Right kidney (tissue), 1 donor: ENCODE measurements around the gene ERP27.

Source experiments
- DNase-seq: peaks from one replicate; pipeline ENCODE4 v3.0.0-alpha.2; 2016

The ERP27 gene

DNA sequence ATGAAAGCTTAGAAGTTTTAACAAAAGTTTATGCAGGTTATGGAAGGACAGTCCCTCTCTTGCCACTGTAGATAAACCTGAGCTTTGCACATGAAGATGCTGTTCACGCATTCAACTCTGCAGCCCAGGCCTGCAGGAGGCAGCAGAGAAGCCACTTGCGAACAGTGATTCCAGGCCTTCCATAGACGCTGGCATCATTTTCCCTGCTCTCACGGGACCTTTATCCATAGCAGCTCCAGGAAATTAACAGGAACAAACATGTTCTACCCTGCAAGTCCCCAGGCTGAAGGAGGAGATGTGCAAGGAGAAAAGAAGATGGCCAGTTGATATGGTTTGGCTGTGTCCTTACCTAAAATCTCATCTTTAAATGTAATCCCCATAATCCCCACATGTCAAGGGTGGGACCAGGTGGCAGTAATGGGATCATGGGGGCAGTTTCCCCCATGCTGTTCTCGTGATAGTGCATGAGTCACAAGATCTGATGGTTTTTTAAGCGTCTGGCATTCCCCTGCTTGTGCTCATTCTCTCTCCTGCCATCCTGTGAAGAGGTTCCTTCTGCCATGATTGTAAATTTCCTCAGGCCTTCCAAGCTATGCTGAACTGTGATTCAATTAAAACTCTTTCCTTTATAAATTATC lies 2.0 kb downstream of the ERP27 start:
- no peak for DNase-seq

DNA sequence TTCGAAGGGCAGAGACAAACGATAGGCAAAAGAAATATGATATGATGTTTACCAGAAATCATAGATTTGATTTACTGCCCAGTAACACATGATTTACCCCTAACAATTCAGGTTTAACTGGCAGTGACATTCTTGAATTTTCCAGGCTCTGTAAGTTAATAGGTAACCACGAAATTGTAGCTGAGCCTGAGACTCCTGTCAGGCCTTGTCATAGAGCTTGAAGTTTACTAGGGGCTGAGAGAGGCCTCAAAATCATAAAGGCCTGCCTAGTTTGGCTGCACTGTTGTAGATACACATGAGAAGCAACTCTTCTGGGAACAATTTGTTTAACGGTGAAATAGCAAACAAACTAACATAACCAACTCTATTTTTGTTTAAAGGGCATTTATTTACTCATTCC lies 3.3 kb downstream of the ERP27 start:
- peak; percentile 31 for DNase-seq

DNA sequence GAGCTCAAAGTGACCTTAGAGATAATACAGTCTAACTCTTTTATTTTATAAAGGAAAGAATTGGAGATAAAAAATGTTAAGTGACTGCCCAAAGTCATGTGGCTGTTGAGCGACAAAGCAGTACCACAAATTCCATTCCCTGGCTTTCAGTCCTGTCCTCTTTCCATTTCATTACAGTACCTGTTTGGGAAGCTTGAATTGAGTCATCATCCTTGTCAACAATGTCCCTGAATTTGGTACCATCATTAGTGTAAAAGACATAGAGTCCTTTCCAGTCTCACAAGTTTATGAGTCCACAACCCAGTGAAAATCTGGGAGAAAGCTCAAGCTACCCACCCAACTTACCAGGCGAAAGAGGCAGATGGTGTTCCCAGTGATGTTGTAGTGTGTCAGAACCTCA lies 3.8 kb downstream of the ERP27 start:
- no peak for DNase-seq

DNA sequence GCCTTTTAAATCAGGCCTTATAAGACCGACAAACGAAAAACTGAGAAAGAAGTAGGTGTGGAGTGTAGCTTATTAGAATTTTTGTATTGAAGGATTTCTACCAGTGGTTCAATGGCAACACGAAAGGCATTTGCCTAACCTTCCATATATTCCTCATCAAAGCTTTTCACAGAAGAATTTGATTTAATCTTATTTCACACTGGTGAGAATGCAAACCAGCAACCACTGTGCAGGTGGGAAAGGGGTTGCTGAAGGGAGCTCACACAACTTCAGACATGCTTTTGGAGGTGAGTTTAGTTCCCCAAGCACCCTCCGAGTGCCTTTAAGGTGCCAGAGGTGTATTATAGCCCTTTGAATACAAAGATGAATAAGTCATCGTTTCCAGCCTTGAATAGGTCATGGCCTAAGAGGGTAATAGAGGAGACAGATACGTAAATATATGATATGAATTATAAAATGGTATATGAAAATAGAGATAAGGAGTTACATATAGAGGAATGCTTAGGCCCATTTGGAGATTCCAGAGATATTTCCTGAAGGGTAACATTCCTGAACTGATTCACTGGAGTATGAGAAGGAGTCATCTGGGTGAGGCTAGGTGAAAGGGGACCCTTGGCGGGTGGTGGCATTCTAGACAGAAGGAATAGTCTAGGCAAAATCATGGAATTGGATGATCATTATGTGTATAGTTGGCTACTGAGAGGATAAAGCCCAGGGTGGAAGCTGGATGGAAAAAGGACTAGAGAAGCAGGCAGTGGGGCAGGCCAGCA lies 6.4 kb downstream of the ERP27 start:
- DNase-seq = no peak

DNA sequence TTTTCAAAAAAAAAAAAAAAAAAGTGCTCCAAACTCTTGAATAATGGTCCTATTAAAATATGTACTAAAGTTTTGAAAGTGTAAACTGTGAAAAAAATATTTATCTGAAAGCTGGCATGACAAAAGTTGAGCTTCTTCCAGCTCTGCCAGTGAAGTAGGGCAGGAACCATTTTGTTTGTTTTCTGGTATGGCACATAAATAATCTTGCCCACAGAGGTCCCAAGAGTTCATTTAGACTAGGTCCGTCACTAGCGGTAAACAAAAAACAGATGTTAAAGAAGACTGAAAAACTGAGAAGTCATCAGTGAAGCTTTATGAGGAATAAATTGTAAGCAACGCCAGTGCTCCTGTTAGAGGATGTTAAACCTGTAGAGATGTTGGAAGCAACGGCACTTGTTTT lies 7.0 kb downstream of the ERP27 start:
- DNase-seq = no peak

DNA sequence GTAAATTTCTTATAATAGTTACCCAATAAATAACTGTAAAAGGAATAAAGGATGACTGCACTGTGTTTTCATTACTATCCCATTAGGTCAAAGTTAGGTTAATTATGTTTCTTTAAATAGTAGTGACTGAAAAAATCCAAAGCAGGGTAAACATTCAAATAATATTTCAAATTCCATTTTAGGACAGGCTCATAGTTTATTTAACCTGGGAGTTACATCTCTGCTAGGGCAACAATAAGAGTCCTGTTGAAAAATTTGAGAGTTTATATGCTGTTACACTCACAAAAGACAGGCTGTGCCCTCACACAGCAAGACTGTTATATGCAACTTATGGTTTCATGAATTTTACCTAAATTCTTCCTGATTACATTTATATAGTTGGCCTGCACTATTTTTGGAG lies 8.0 kb downstream of the ERP27 start:
- DNase-seq = no peak

DNA sequence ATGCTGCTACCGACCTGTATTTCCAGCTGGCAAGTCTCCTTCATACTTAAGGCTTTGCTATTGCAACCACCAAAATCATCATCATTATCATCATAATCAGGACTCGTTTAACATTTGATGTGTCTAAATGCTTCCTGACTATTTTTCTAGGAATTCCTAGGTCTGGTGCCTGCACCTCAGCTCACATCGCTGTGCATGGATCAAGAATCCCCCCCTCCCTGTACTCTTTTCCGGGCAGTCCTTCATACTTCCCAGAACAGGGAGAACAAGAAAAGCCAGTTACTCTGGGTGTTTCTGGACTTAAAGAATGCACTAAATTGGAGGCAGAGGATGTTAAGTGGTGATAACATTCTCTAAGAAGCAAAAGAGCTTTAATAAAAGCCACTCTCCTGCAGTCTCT lies 9.4 kb downstream of the ERP27 start:
- DNase-seq = peak; percentile 52

DNA sequence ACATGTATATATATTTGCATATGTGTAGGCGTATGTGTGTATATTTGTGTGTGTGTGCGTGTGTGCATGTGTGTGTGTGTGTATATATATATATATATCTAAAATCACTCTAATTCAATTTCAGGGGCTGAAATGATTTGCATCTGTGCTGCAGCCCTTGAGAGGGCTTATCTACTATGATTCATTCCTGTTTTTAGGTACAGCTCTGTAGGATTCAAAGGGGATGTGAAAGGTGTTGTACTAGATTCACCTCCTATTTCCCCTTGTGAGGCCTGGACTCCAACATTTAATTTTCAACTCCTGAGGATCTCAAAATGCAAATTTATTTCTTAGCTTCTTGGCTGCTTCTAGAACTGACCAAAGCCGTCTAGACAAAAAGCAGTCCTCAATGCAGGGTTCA lies 11.1 kb downstream of the ERP27 start:
- DNase-seq = no peak

DNA sequence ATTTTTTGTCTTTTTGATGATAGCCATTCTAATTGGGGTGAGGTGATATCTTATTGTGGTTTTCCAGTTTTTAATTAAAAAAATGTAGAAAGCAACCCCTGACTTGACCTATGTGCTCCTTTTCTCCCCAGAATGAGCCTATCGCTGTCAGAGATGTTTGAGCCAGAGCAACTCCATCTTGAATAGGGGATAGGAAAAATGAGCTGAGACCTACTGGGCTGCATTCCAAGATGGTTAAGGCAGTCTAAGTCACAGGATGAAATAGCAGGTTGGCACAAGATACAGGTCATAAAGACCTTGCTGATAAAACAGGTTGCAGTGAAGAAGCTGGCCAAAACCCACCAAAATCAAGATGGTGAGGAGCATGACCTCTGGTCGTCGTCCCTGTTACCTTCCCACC lies 13.8 kb downstream of the ERP27 start:
- no peak for DNase-seq

DNA sequence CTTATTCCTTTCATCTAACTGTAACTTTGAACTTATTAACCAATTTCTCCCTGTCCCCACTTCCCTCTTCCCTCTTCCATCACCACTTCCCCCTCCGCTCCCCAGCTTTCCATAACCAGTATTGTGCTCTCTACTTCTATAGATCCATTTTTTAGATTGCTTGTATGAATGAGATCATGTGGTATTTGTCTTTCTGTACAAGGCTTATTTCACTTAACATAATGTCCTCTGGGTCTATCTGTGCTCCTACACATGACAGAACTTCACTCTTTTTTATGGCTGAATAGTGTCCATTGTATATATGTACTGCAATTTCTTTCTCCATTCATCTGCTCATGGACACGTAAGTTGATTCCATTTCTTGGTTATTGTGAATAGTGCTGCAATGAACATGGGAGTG lies 14.4 kb downstream of the ERP27 start:
- DNase-seq = no peak

DNA sequence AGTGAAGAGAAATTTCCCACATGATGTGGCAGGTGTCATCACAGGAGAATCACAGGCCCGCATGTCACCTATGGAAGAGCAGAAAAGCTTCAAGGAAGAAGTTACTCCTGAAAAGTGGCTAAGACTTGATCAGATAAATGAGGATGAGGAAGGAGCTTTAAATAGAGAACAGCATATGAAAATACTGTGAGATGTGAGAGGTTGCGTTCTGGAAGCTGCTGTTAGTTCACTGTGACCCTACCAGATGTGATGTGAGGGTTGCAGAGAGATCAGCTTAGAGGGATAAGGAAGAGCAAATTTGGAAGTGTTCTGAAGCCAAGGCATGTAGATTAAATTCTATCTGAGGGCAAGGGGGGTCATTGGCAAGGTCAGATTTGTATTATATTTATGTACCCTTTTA lies 17.1 kb downstream of the ERP27 start:
- no peak for DNase-seq

DNA sequence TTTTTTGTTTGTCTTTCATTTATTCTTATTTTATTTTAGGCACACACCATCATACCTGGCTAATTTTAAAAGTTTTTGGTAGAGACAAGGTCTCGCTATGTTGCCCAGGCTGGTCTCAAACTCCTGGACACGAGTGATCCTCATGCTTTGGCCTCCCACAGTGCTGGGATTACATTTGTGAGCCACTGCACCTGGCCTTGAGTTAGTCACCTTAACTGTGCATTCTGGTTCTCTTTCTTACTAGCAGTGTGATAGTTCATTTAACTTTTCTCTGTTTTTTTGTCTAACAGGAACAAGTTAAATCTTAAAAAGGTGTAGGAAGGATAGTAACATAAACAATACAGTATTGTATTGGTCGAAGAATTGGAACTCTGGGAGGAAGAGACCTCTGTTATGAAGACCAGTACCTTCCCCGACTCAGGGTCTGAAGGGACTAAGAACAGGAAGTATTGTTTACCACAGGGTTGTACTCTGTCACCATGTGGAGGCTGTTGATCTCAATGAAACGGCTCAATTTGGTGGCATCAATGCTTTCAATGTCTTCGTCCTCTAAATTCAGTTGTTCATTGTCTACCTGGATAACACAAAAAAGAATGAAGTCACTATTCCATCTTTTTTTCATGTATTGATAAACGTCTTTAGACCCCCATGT lies 17.7 kb downstream of the ERP27 start:
- no peak for DNase-seq

DNA sequence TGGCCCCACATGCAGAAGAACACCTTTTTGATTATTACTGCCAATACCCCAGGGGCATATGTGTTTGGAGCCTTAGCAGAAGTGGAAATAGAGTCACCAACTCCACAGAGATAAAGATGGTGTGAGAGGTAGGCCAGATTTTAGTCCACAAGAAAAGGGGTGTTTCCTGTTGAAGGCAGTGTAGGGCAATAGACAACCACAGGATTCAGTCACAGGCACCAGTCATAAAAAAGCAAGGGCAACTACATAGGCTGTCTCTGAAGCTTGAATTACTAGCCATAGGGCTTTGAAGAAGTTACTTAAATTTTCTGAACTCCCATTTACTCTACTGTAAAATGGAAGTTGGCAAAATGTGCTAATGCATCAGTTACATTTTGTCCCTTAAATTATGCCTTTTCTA lies 18.9 kb downstream of the ERP27 start:
- no peak for DNase-seq

DNA sequence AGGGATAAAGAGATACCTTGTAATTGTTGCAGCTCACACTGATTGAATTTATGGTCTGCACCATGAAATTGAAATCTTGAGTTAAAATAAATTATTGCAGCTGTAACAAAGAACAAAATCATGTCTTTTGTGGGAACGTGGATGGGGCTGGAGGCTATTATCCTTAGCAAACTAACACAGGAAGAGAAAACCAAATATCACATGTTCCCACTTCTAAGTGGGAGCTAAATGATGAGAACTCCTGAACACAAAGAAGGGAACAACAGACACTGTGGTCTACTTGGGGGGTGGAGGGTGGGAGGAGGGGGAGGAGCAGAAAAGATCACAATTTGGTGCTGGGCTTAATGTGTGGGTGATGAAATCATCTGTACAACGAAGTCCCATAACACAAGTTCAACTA lies 22.6 kb downstream of the ERP27 start:
- DNase-seq = no peak

DNA sequence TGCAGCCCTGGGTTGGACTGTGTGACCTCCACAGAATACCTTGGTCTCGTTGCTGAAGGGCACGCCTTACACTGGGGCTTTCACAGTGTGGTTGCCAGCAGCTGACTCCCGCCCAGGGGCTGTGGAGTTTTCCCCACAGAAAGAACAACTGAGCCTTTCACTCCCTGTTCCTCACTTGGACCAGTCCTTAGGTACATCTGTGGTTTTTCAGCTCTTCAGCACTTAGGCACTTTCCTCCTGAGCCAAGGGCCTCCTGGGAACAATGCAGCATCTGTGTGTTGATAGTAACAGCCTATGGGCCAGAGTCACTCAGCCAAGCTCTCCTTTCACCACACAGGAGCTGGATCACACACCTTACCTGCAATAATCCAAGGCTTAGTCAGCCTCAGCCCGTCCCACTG lies 25.0 kb downstream of the ERP27 start:
- no peak for DNase-seq

DNA sequence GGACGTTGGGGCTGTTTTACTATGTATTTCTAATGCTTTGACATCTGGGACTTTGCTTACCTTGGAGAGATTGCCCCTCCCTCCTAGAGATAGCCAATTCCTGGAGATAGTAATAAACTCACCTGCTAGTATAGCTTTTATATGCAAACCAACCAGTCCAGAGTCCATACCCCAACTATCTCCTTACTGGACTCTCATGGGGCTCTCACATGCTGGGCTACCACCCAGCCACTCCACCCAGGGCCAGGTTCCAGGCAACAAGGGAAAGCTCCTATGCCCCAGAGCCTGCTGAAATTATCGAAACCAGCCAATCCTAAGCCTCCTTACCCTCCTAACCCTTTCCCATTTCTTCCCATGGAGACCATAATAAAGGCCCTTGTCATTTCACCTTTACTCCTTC lies 27.2 kb downstream of the ERP27 start:
- no peak for DNase-seq

DNA sequence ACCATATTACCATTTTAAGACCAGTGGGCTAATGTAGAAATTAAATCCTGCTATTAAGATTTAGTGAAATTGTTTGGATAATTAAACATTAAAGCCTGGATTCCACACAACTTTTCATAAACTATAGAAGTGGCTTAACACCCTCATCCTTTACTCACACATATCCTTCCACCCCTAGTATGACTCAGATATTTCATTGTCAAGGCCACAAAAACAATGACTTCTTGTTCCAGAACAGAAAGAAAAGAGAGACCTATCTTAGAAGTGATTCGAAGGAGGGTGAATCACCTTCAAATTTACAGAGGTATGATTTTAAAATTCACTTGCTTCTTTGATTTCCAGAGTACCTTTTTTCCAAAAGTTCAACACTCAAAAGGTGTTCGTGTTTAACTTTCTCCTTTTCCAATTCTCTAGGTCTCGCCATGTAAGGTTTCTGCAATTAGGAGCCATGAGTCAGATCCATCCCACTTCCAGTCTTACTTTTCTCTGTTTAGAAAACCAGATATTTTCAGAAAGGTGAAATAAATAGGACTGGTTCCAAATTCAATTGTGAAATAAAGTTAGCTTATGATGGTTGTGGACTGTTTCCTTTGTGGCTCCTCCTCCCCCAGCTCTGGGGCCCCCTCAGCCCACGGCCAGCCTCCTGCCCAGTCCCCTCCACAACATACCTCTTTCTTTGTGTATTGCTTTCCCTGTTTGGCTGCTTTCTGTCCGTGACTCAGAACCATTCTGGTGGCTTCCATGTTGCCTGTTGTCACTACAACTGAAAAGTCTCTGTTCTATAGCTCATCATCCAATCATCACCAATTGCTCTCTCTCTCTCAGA lies 28.0 kb downstream of the ERP27 start:
- no peak for DNase-seq

DNA sequence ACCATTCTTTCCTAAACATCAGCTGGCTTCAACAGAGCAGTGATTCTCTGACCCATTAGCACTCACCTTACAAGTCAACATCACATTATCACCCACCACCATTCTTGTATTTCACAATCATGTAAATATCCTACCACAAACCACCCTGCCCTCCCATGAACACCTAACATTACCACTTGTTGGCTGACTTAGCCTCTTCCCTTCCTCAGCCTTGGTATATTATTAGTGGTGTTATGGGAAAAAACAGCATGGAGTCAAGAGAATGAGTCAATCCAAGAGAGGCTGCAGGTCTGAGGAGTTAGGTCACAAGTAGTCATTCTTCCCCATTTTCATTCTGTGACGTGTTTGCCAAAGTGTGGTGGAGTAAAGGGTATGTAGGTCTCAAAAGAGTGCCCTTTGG lies 30.4 kb downstream of the ERP27 start:
- DNase-seq = no peak

DNA sequence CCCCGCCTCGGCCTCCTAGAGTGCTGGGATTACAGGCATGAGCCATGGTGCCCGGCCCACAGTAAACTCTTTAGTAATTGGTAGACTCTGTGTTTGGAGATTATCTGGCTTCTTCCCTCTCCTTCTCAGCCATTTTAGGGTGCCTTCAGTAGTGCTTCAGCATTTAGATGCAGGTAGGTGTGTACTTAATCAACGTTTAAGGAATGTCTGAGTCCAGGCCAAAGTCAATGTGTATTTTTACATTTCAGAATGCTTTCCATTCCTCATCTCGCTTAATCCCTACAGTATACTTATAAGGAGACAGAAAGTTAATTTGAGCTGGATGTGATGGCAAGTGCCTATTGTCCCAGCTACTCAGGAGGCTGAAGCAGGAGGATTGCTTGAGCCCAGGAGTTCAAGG lies 32.2 kb downstream of the ERP27 start:
- DNase-seq = no peak

DNA sequence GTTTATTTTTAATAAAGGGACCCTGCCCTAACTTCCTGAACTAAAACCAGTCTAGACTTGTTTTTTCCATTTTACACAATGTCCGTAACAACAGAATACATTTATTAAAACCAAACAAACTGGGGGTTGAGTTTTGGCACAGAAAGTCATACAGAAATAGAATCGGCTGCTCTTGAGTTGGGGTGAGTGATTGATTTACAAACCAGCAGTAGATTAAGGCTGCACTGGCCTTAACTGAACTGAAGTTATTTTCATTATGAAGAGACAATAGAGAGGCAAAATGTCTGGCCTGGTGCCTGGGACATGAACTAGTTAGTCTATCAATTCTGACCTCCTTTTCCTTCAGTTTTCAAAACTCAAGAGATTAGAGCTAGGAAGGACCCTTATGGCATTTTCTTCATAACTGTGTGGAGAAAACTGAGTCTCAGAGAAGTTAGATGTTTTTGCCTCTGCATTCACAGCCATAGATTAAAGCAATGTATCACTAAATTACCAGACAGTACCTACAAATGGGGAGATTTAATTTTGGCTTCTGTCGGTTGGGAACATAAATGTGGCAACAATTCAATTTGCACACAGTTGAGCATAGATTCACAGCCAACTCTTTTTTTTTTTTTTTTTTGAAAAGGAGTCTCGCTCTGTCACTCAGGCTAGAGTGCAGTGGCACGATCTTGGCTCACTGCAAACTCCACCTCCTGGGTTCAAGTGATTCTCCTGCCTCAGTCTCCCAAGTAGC lies 32.9 kb downstream of the ERP27 start:
- DNase-seq = no peak

DNA sequence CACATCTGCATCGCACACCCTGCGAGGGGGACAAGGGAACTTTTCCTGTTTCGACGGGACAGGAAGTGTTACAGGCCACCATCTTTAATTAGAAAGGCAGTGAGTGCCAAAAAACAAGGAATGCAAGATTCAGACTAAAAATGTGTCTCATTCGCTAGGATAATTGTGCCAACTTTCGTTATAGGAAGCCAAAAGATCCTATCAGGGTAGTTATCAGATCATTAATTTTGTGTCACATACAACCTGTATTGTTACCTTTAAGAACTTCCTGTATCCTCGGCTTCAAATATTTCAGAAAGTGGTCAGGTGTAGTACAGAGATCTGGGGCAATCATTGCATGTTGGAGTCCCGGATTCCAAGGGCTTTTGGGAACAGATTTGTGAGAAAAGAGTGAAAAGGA lies 33.5 kb downstream of the ERP27 start:
- DNase-seq = no peak

DNA sequence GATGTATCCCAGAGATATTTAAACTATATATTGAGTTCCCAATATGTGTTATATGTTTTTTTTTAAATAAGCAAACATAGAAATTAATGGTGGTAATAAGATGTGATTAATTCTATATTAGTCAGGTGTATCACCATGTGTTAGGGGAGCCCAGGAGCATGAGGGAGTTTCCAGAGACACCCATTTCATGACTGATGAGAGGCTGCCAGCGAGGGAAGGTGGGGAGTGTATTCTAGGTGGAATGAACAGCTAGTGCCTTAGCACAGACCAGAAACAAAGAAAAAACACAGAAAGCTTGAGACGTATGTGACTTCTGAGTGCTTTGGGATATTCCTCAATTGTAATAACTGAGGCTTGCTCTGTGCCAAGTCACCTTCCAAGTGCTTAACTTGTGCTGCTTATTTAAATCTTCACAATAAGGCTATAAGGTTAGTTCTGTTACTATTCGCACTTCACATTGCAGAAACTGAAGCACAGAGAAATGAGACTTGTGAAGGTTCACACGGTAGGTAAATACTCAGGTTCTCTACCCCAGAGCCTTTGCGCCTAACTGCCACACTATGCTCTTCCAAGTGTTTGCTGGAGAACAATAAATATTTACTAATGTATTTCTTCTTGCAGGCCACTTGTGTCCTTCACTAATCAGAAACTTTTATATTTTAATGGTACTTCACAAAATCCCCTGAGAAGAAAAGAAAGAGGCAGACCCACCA lies 34.8 kb downstream of the ERP27 start:
- DNase-seq = no peak
